GM23338 (cell line): ENCODE measurements around the gene ACTR5.

Experiments
- CREB1 ChIP-seq: fragments of 250-450 bp; sonication (Bioruptor Pico); IDR thresholded peaks from 2 replicates; pipeline ENCODE4 v1.5.0; 2020; ENCODE audit warnings: low read depth, mild to moderate bottlenecking, moderate library complexity
- CTCF ChIP-seq, 2 experiments: fragments of 200-600 bp in 1 of 2; sonication (generic) in 1 of 2; conservative IDR thresholded peaks; 2 replicates each; pipeline versions ENCODE4 v1.5.1 to v1.6.1; 2016 to 2017; ENCODE audit warnings: antibody characterized with exemption in 2 of 2, low read depth in 2 of 2, mild to moderate bottlenecking in 2 of 2, moderate library complexity in 1 of 2
- EZH2 ChIP-seq: fragments of 200-600 bp; sonication (generic); IDR thresholded peaks from one replicate; pipeline ENCODE4 v1.8.0; 2017; ENCODE audit warnings: antibody characterized with exemption, mild to moderate bottlenecking, low read depth; ENCODE audit not compliant: unreplicated experiment
- EZH2phosphoT487 ChIP-seq: fragments of 200-600 bp; sonication (generic); IDR thresholded peaks from one replicate; pipeline ENCODE4 v1.8.1; 2018; ENCODE audit warnings: antibody characterized with exemption; ENCODE audit not compliant: unreplicated experiment
- JUNB ChIP-seq: IDR thresholded peaks from one replicate; pipeline ENCODE4 v1.6.1; 2016; ENCODE audit warnings: antibody characterized with exemption; ENCODE audit not compliant: unreplicated experiment
- POLR2AphosphoS5 ChIP-seq: IDR thresholded peaks from 2 replicates; pipeline ENCODE4 v1.6.1; 2016; ENCODE audit warnings: antibody characterized with exemption, low read depth
- ZNF114 ChIP-seq: fragments of 250-450 bp; sonication (Bioruptor Pico); IDR thresholded peaks from 2 replicates; pipeline ENCODE4 v1.5.0; 2020; ENCODE audit warnings: mild to moderate bottlenecking, moderate library complexity
- TF ChIP-seq, protein P1 (sequence below): IDR thresholded peaks from one replicate; pipeline ENCODE4 v1.6.1; 2018; ENCODE audit warnings: antibody characterized with exemption; ENCODE audit not compliant: unreplicated experiment
- TF ChIP-seq, protein P2 (sequence below): IDR thresholded peaks from 2 replicates; pipeline ENCODE4 v1.6.1; 2016; ENCODE audit warnings: antibody characterized with exemption
- TF ChIP-seq, protein P3 (sequence below): fragments of 250-450 bp; sonication (Bioruptor Pico); IDR thresholded peaks from 2 replicates; pipeline ENCODE4 v1.5.0; 2020; ENCODE audit warnings: mild to moderate bottlenecking, moderate library complexity

DNA sequence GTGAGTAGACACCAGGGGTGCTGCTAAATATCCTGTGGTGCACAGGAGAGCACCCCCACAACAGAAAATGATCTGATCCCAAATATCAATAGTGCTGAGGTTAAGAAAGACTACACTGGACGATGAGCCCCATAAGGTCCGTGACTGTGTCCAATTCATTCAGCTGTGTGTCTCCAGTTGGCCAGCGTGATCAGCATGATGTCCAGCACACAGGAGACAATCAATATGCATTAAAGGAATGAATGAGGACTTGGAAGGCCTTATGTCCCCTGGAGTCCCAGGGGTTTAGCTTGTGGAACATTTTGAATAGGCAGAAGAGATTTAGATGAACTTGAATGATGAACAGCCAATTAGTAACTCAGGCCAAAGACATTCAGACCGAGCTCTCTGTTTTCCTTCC lies 63.5 kb downstream of the ACTR5 start:
- TF ChIP-seq POLR2AphosphoS5 = no peak
- no peak for TF ChIP-seq CTCF (conservative IDR thresholded peaks at IDR 0.05; ENCODE audit: low read depth in 2 of 2)
- TF ChIP-seq EZH2 = no peak
- TF ChIP-seq EZH2phosphoT487 = no peak
- TF ChIP-seq, protein P1, sequence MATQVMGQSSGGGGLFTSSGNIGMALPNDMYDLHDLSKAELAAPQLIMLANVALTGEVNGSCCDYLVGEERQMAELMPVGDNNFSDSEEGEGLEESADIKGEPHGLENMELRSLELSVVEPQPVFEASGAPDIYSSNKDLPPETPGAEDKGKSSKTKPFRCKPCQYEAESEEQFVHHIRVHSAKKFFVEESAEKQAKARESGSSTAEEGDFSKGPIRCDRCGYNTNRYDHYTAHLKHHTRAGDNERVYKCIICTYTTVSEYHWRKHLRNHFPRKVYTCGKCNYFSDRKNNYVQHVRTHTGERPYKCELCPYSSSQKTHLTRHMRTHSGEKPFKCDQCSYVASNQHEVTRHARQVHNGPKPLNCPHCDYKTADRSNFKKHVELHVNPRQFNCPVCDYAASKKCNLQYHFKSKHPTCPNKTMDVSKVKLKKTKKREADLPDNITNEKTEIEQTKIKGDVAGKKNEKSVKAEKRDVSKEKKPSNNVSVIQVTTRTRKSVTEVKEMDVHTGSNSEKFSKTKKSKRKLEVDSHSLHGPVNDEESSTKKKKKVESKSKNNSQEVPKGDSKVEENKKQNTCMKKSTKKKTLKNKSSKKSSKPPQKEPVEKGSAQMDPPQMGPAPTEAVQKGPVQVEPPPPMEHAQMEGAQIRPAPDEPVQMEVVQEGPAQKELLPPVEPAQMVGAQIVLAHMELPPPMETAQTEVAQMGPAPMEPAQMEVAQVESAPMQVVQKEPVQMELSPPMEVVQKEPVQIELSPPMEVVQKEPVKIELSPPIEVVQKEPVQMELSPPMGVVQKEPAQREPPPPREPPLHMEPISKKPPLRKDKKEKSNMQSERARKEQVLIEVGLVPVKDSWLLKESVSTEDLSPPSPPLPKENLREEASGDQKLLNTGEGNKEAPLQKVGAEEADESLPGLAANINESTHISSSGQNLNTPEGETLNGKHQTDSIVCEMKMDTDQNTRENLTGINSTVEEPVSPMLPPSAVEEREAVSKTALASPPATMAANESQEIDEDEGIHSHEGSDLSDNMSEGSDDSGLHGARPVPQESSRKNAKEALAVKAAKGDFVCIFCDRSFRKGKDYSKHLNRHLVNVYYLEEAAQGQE = no peak
- TF ChIP-seq, protein P2, sequence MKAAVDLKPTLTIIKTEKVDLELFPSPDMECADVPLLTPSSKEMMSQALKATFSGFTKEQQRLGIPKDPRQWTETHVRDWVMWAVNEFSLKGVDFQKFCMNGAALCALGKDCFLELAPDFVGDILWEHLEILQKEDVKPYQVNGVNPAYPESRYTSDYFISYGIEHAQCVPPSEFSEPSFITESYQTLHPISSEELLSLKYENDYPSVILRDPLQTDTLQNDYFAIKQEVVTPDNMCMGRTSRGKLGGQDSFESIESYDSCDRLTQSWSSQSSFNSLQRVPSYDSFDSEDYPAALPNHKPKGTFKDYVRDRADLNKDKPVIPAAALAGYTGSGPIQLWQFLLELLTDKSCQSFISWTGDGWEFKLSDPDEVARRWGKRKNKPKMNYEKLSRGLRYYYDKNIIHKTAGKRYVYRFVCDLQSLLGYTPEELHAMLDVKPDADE = no peak
- TF ChIP-seq ZNF114 (CRISPR knock-in tag) = no peak
- no peak for TF ChIP-seq CREB1 (CRISPR knock-in tag)
- no peak for TF ChIP-seq JUNB
- TF ChIP-seq, protein P3, sequence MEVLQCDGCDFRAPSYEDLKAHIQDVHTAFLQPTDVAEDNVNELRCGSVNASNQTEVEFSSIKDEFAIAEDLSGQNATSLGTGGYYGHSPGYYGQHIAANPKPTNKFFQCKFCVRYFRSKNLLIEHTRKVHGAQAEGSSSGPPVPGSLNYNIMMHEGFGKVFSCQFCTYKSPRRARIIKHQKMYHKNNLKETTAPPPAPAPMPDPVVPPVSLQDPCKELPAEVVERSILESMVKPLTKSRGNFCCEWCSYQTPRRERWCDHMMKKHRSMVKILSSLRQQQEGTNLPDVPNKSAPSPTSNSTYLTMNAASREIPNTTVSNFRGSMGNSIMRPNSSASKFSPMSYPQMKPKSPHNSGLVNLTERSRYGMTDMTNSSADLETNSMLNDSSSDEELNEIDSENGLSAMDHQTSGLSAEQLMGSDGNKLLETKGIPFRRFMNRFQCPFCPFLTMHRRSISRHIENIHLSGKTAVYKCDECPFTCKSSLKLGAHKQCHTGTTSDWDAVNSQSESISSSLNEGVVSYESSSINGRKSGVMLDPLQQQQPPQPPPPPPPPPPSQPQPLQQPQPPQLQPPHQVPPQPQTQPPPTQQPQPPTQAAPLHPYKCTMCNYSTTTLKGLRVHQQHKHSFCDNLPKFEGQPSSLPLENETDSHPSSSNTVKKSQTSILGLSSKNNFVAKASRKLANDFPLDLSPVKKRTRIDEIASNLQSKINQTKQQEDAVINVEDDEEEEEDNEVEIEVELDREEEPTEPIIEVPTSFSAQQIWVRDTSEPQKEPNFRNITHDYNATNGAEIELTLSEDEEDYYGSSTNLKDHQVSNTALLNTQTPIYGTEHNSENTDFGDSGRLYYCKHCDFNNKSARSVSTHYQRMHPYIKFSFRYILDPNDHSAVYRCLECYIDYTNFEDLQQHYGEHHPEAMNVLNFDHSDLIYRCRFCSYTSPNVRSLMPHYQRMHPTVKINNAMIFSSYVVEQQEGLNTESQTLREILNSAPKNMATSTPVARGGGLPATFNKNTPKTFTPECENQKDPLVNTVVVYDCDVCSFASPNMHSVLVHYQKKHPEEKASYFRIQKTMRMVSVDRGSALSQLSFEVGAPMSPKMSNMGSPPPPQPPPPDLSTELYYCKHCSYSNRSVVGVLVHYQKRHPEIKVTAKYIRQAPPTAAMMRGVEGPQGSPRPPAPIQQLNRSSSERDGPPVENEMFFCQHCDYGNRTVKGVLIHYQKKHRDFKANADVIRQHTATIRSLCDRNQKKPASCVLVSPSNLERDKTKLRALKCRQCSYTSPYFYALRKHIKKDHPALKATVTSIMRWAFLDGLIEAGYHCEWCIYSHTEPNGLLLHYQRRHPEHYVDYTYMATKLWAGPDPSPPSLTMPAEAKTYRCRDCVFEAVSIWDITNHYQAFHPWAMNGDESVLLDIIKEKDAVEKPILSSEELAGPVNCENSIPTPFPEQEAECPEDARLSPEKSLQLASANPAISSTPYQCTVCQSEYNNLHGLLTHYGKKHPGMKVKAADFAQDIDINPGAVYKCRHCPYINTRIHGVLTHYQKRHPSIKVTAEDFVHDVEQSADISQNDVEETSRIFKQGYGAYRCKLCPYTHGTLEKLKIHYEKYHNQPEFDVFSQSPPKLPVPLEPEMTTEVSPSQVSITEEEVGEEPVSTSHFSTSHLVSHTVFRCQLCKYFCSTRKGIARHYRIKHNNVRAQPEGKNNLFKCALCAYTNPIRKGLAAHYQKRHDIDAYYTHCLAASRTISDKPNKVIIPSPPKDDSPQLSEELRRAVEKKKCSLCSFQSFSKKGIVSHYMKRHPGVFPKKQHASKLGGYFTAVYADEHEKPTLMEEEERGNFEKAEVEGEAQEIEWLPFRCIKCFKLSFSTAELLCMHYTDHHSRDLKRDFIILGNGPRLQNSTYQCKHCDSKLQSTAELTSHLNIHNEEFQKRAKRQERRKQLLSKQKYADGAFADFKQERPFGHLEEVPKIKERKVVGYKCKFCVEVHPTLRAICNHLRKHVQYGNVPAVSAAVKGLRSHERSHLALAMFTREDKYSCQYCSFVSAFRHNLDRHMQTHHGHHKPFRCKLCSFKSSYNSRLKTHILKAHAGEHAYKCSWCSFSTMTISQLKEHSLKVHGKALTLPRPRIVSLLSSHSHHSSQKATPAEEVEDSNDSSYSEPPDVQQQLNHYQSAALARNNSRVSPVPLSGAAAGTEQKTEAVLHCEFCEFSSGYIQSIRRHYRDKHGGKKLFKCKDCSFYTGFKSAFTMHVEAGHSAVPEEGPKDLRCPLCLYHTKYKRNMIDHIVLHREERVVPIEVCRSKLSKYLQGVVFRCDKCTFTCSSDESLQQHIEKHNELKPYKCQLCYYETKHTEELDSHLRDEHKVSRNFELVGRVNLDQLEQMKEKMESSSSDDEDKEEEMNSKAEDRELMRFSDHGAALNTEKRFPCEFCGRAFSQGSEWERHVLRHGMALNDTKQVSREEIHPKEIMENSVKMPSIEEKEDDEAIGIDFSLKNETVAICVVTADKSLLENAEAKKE = no peak
